ENCODE data around the gene WDR86.

The WDR86 gene

GRCh38 chr7:151427705-151428377, 18.0 kb upstream of the WDR86 start:
- no peak for DNase-seq

GRCh38 chr7:151426904-151427704, 17.3 kb upstream of the WDR86 start:
- no peak for DNase-seq

DNA sequence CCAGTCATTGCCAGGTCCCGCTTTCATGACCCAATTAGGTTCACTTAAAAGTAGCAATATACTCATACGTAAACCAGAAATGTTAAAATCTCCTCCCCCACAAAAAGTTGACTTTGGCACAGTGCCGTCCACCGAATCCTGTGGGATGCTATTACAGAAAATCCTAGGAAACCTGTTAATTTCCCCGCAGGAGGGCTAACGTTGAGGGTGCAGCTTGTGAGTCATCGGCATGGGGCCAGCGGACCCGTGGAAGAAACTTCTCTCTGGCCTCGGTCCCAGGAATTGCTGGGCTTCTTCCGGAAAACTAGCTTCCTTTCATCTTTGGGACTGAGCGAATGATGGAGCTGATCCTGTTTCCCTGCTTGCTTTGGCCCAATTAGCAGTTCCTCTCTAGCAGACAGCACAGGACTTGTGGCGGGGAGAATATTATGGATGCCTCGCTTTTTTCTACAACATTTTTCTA, 16.6 kb upstream of the WDR86 start:
- DNase-seq = no peak

GRCh38 chr7:151425670-151426440, 16.0 kb upstream of the WDR86 start:
- DNase-seq = no peak

- no peak for DNase-seq
These were observed 15.0 kb upstream of the WDR86 start for GRCh38 chr7:151424799-151425198.

- no peak for DNase-seq
These were observed 14.1 kb upstream of the WDR86 start for GRCh38 chr7:151423936-151424335.

- DNase-seq = no peak
These were observed 13.4 kb upstream of the WDR86 start for GRCh38 chr7:151423226-151423625.

GRCh38 chr7:151422212-151422611, 12.4 kb upstream of the WDR86 start:
- DNase-seq = no peak

GRCh38 chr7:151420144-151420543, 10.3 kb upstream of the WDR86 start:
- DNase-seq = no peak

DNA sequence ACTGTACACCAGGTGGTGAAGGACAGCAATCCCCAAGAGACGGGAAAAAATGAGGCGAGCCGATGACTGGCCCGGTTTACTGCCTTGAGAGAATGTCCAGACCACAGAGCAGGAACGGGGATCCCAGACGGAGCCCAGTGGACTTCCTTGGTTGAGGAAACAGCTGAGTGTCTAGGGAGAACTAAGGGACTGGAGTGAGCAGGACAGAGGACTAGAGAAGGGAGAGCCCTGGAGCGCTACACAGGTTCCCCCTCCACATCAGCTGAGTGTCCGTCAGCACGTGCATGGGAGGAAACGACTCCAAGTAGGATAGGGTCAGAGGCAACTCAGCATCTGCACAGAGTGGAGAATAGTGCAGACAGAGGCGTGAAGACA, 7.1 kb upstream of the WDR86 start:
- DNase-seq = no peak

GRCh38 chr7:151416112-151416940, 6.5 kb upstream of the WDR86 start:
- no peak for DNase-seq

GRCh38 chr7:151415375-151416105, 5.7 kb upstream of the WDR86 start:
- DNase-seq = no peak

GRCh38 chr7:151413241-151413640, 3.4 kb upstream of the WDR86 start:
- no peak for DNase-seq

DNA sequence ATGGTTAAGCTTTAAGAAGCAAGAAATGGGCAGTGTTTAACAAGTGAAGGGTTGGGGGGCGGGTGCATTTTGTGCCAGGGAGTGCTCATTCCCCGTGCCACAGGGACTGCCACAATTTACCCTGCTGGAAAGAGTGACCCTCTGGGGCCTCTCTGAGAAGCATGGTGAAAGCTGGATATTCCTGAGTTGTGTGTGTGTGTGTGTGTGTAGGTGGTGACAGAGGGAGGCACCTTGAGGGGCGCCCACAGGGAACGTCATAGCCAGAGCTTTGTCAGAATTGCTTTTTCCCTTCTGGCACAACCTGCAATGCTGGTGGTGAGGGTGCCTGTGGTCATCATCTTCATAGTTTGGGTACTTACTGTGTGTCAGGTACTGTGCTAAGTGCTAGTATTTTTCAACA, 2.5 kb upstream of the WDR86 start:
- no peak for DNase-seq

GRCh38 chr7:151411551-151411950, 1.7 kb upstream of the WDR86 start:
- no peak for DNase-seq

DNA sequence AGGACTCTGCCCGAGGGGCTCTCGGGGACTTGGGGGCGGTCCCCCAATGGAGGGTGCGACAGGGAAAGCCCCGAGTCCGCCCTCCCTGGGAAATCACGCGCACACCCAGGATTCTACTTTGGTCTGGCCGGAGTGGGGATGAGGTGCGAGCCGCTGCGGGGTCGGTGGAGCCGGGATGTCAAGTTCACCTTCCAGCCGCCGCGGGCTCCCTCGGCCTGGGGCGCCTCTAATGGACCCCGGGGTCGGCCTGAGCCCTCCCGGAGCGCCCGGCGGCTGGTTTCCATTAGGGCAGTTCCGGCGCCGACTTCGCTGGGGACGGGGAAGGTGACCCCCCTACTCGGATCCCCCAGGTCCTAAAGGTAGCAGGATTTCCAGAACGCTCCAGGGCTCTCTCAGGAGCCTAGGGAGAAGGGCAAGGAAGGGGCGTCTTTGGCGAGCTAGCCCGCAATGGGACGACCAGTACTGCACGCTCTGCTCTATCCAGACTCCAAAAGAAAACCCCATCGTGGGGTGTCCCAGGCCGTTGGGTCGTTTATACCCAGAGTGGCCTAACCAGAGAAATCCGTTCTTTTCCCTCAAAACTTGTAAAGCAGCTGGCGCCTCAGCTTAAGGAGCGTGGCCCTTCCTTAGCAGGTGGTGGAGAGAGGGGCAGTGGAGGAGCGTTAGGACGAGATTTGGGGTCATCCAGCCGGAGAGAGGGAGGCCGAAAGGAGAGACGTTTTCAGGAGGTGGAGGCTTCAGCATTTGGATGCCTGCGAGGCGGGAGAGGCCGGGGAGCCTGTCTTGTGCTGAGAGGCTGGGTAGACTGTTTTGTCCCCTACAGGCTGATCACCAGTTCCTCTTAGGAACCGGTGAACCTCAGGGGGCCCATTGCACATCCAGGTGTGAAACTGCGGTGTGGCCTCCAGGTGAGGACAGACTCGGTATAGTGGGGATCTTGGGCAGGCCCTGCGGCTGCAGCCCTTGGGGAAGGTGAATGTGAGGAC, 860 bp upstream of the WDR86 start:
- DNase-seq = peak; percentile 42

GRCh38 chr7:151408839-151409666, 785 bp downstream of the WDR86 start:
- DNase-seq = no peak

GRCh38 chr7:151408498-151408838, 1.4 kb downstream of the WDR86 start:
- no peak for DNase-seq

- DNase-seq = no peak
These were observed 2.8 kb downstream of the WDR86 start for GRCh38 chr7:151406886-151407583.
